ENCODE results near the gene KNCN. TPM values are rescaled to one million over a fixed set of nuclear protein-coding genes. Genes with fewer than 3 reads are reported as not detected.

KNCN gene
- total and polyA plus RNA-seq, 2 donors (not counting 1 experiment from before 2014, with no cell fraction given): not detected

DNA sequence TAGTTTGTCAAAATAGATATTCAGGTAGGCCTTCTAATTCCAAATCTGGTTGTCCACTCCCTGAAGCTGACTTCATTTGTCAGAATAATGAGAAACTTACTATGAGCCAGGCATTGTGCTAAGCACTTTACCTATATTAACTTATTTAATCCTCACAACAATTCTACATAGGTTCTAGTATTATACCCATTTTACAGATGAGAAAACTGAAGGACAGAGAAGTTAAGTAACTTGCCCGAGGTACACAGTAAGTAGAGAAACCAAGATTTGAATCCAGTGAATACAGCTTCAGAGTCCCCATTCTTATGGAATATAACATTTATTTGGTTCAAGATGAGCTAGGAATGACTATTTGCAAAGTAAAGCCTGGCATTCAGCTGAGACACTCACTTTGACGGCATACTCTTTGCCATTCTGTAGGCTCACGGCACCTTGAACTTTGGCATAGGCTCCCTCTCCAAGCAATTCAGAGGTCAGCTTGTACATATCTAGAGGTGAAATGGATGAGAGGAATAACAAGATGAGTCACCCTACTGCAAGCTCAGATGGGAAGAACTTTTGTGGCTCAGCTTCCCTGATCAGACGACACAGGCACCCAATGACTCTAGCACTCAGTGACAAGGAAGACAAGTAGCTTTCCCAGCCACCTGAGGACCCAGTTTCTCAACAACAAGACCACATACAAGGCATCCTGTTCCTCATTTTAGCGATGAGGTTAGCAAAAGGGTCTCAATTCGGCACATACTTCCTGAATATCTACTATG, 28.9 kb upstream of the KNCN start:
- Histone ChIP-seq H3K27ac (ENCODE audit: low read length in 2 of 2) (no peak overlapping the region), H3K79me2 (ENCODE audit: control insufficient read depth, insufficient read depth, low read length) (no peaks in the 10 kb centered on the region), H3K9ac (ENCODE audit: low read length) (no peak overlapping the region), H4K20me1 (ENCODE audit: control insufficient read depth, insufficient read depth, low read length, poor library complexity, severe bottlenecking) (no peaks in the 10 kb centered on the region), H3K4me3 (ENCODE audit: control extremely low read depth in 1 of 5, extremely low read depth in 1 of 5, insufficient read depth in 1 of 5, low read depth in 2 of 5, low read length in 4 of 5) (no peak overlapping the region), H3K4me2 (replicated peaks; ENCODE audit: low read depth, low read length, poor library complexity, severe bottlenecking) (no peak overlapping the region), H3K4me1 (ENCODE audit: control insufficient read depth in 2 of 2, insufficient read depth in 2 of 2, low read length in 2 of 2) (no peaks in the 10 kb centered on the region), H3K27me3 (replicated peaks in 1 of 4; ENCODE audit: control extremely low read depth in 1 of 4, control insufficient read depth in 3 of 4, insufficient read depth in 4 of 4, low read length in 3 of 4) (no peaks in the 10 kb centered on the region), H2AFZ (ENCODE audit: insufficient read depth, low read depth, low read length, poor library complexity, severe bottlenecking) (no peak overlapping the region), H3K36me3 (replicated peaks in 1 of 2; ENCODE audit: control extremely low read depth in 1 of 2, control insufficient read depth in 1 of 2, extremely low read depth in 1 of 2, insufficient read depth in 2 of 2, low read length in 1 of 2) (peaks cover 0 to 52% of the 10 kb centered on the region in 2 experiments), H3K9me3 (ENCODE audit: control extremely low read depth in 1 of 3, control insufficient read depth in 2 of 3, insufficient read depth in 1 of 3, low read length in 2 of 3) (no peaks in the 10 kb centered on the region)
- 55% methylated on average over 2 of the region's 6 CpGs for WGBS (ENCODE audit: insufficient coverage)
- CTCF ChIA-PET: interaction anchor here (0.5 to 1.5 kb wide), 2 partner anchors 134 to 785 kb away, joined by 3 read pairs; no protein-coding TSS in a partner anchor
- Mint-ChIP-seq H3K4me1 (peaks cover 2% of the 10 kb centered on the region), H3K27ac (no peak overlapping the region), H3K4me3 (no peak overlapping the region), H3K9me3 (ENCODE audit: insufficient read depth) (no peaks in the 10 kb centered on the region), H3K27me3 (no peaks in the 10 kb centered on the region)
- TF ChIP-seq, protein P1, sequence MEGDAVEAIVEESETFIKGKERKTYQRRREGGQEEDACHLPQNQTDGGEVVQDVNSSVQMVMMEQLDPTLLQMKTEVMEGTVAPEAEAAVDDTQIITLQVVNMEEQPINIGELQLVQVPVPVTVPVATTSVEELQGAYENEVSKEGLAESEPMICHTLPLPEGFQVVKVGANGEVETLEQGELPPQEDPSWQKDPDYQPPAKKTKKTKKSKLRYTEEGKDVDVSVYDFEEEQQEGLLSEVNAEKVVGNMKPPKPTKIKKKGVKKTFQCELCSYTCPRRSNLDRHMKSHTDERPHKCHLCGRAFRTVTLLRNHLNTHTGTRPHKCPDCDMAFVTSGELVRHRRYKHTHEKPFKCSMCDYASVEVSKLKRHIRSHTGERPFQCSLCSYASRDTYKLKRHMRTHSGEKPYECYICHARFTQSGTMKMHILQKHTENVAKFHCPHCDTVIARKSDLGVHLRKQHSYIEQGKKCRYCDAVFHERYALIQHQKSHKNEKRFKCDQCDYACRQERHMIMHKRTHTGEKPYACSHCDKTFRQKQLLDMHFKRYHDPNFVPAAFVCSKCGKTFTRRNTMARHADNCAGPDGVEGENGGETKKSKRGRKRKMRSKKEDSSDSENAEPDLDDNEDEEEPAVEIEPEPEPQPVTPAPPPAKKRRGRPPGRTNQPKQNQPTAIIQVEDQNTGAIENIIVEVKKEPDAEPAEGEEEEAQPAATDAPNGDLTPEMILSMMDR (IDR thresholded peaks at IDR 0.05): no peak
- no peak for TF ChIP-seq EZH2 (IDR thresholded peaks at IDR 0.05; ENCODE audit: borderline replicate concordance, insufficient read depth, low read depth, low read length, poor library complexity, severe bottlenecking)
- POLR2A ChIA-PET: no interaction called here
- ATAC-seq (ENCODE audit: low read depth) (no peak), DNase-seq (no peak)
- intact Hi-C loops (cut with micrococcal nuclease): no loop called here

DNA sequence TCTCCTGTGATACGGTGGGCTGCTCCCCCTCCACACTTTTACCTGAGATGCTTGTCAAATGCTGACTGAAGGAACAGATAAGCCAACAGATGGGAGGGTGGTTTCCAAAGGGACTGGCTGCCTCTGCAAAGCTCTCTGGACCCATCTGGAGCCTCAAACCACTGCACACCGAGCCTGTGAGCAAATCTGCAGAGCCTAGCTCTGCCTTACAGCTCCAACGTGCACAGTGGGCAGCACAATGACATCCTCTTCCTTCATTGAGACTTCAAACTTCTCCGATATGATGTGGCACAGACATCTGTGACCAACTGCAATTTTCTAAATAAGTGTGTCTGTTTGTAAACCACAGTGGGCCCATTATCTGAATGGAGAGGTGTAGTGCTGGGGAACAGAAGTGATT, 26.2 kb upstream of the KNCN start:
- Histone ChIP-seq H3K4me3 (ENCODE audit: control extremely low read depth in 1 of 5, extremely low read depth in 1 of 5, insufficient read depth in 1 of 5, low read depth in 2 of 5, low read length in 4 of 5) (no peak overlapping the region), H3K27me3 (replicated peaks in 1 of 4; ENCODE audit: control extremely low read depth in 1 of 4, control insufficient read depth in 3 of 4, insufficient read depth in 4 of 4, low read length in 3 of 4) (no peaks in the 10 kb centered on the region), H3K4me2 (replicated peaks; ENCODE audit: low read depth, low read length, poor library complexity, severe bottlenecking) (no peak overlapping the region), H3K79me2 (ENCODE audit: control insufficient read depth, insufficient read depth, low read length) (no peaks in the 10 kb centered on the region), H4K20me1 (ENCODE audit: control insufficient read depth, insufficient read depth, low read length, poor library complexity, severe bottlenecking) (no peaks in the 10 kb centered on the region), H3K27ac (ENCODE audit: low read length in 2 of 2) (no peak overlapping the region), H3K9me3 (ENCODE audit: control extremely low read depth in 1 of 3, control insufficient read depth in 2 of 3, insufficient read depth in 1 of 3, low read length in 2 of 3) (no peaks in the 10 kb centered on the region), H3K4me1 (ENCODE audit: control insufficient read depth in 2 of 2, insufficient read depth in 2 of 2, low read length in 2 of 2) (no peaks in the 10 kb centered on the region), H3K9ac (ENCODE audit: low read length) (no peak overlapping the region), H2AFZ (ENCODE audit: insufficient read depth, low read depth, low read length, poor library complexity, severe bottlenecking) (no peak overlapping the region), H3K36me3 (replicated peaks in 1 of 2; ENCODE audit: control extremely low read depth in 1 of 2, control insufficient read depth in 1 of 2, extremely low read depth in 1 of 2, insufficient read depth in 2 of 2, low read length in 1 of 2) (peaks cover 0 to 54% of the 10 kb centered on the region in 2 experiments)
- ChIA-PET CTCF (no interaction called here), POLR2A (no interaction called here)
- WGBS (ENCODE audit: insufficient coverage): 100% methylated on average over 2 of the region's 4 CpGs
- DNase-seq: no peak
- TF ChIP-seq, protein P1 (IDR thresholded peaks at IDR 0.05): no peak
- no peak for TF ChIP-seq EZH2 (IDR thresholded peaks at IDR 0.05; ENCODE audit: borderline replicate concordance, insufficient read depth, low read depth, low read length, poor library complexity, severe bottlenecking)
- no peak overlapping the region for H3K4me3 Mint-ChIP-seq
- H3K4me1 Mint-ChIP-seq: peaks cover 2% of the 10 kb centered on the region
- no peaks in the 10 kb centered on the region for H3K27me3 Mint-ChIP-seq
- no peak overlapping the region for H3K27ac Mint-ChIP-seq
- intact Hi-C loops (cut with micrococcal nuclease): no loop called here
- no peaks in the 10 kb centered on the region for H3K9me3 Mint-ChIP-seq (ENCODE audit: insufficient read depth)
- ATAC-seq (ENCODE audit: low read depth): no peak
